HG03060 (cell line): ENCODE results near the gene LHPP.

ENCODE experiments used
- ATAC-seq: cut with Tn5 transposase; IDR thresholded peaks from one replicate; pipeline ENCODE4 v1.9.1; 2021; ENCODE audit warnings: low read depth, moderate number of reproducible peaks; ENCODE audit not compliant: unreplicated experiment

The LHPP gene

GRCh38 chr10:124566222-124566888 lies 104.7 kb downstream of the LHPP start:
- ATAC-seq, result no peak

GRCh38 chr10:124566981-124567835 lies 105.6 kb downstream of the LHPP start:
- ATAC-seq, result no peak

- no peak for ATAC-seq
These were observed 106.7 kb downstream of the LHPP start for GRCh38 chr10:124568339-124568738.

GRCh38 chr10:124568848-124569622 lies 107.4 kb downstream of the LHPP start:
- no peak for ATAC-seq

- ATAC-seq, result no peak
These were observed 108.2 kb downstream of the LHPP start for GRCh38 chr10:124569623-124570470.

- no peak for ATAC-seq
These were observed 109.0 kb downstream of the LHPP start for GRCh38 chr10:124570646-124571045.

GRCh38 chr10:124572751-124573150 lies 111.1 kb downstream of the LHPP start:
- no peak for ATAC-seq

GRCh38 chr10:124573726-124574455 lies 112.3 kb downstream of the LHPP start:
- no peak for ATAC-seq

- no peak for ATAC-seq
These were observed 112.9 kb downstream of the LHPP start for GRCh38 chr10:124574456-124575070.

- ATAC-seq, result no peak
These were observed 113.7 kb downstream of the LHPP start for GRCh38 chr10:124575107-124576035.

GRCh38 chr10:124576526-124577420 lies 115.2 kb downstream of the LHPP start:
- ATAC-seq, result no peak

- ATAC-seq, result no peak
These were observed 116.0 kb downstream of the LHPP start for GRCh38 chr10:124577651-124578050.

GRCh38 chr10:124578231-124579010 lies 116.8 kb downstream of the LHPP start:
- ATAC-seq, result no peak

- ATAC-seq, result no peak
These were observed 117.4 kb downstream of the LHPP start for GRCh38 chr10:124579011-124579399.

GRCh38 chr10:124586142-124586541 lies 124.5 kb downstream of the LHPP start:
- no peak for ATAC-seq

- ATAC-seq, result no peak
These were observed 126.2 kb downstream of the LHPP start for GRCh38 chr10:124587811-124588211.
